Heart right ventricle (tissue), 16 donors: ENCODE results near the gene PTGS1. TPM values are rescaled to one million over a fixed set of nuclear protein-coding genes. Genes with fewer than 3 reads are reported as not detected.

Source experiments
- ATAC-seq, 8 donors: fragments of 200-7000 bp; cut with Tn5 transposase; one replicate each; pipeline ENCODE4 v1.9.1; 2020; ENCODE audit warnings: mild to moderate bottlenecking in 8 of 8, moderate library complexity in 8 of 8, moderate number of reproducible peaks in 1 of 8
- DNase-seq, 2 donors: peaks; one replicate each; pipeline ENCODE4 v3.0.0-alpha.2; 2020
- H3K27ac ChIP-seq, 10 donors: fragments of 200-600 bp; sonication (generic) in 2 of 10; one replicate each; pipeline versions ENCODE4 v1.5.0 to v1.8.0; 2020 to 2022; ENCODE audit warnings: mild to moderate bottlenecking in 3 of 10
- H3K27me3 ChIP-seq, 7 donors: fragments of 200-600 bp; one replicate each; pipeline ENCODE4 v1.8.0; 2021 to 2022; ENCODE audit warnings: mild to moderate bottlenecking in 2 of 7
- H3K36me3 ChIP-seq, 9 donors: fragments of 200-600 bp; sonication (generic) in 1 of 9; one replicate each; pipeline versions ENCODE4 v1.5.0 to v1.8.0; 2020 to 2022; ENCODE audit warnings: mild to moderate bottlenecking in 2 of 9
- H3K4me1 ChIP-seq, 9 donors: fragments of 200-600 bp; sonication (generic) in 1 of 9; one replicate each; pipeline versions ENCODE4 v1.5.0 to v1.8.0; 2020 to 2022; ENCODE audit warnings: mild to moderate bottlenecking in 4 of 9
- H3K4me3 ChIP-seq, 10 donors: fragments of 200-600 bp; sonication (generic) in 2 of 10; one replicate each; pipeline versions ENCODE4 v1.5.0 to v1.8.0; 2020 to 2022; ENCODE audit warnings: mild to moderate bottlenecking in 7 of 10, moderate library complexity in 2 of 10
- H3K9me3 ChIP-seq, 11 donors: fragments of 200-600 bp in 10 of 11; sonication (generic) in 2 of 11; one replicate each; pipeline versions ENCODE4 v1.5.0 to v1.8.0; 2013 to 2022; ENCODE audit warnings: mild to moderate bottlenecking in 2 of 11, control low read depth in 1 of 11, moderate library complexity in 1 of 11
- WGBS, 2 donors: extraction: QIAGEN DNeasy Blood & Tissue Kit; methylation state at CpG; one replicate each; pipeline ENCODE4 v1.1.7; 2013; ENCODE audit warnings: inconsistent platforms in 1 of 2; 5-methylcytosine and 5-hydroxymethylcytosine counted together
- intact Hi-C, 10 donors: fragments of 100-400 bp; cut with DNase I; formaldehyde crosslinking; loops; one replicate each; pipeline versions ENCODE4 v1.11.1 to v1.14.2; 2022
- polyA plus RNA-seq, 2 donors: library from polyadenylated mRNA; stranded (reverse); fragments of 200-250 nt; gene quantifications; one replicate each; pipeline ENCODE4 v1.2.3, GENCODE V29; 2013
- total RNA-seq, 10 donors: library from RNA; stranded (reverse); fragmentation: NEBNext Ultra II Directional in 3 of 10; extraction: Animal tissue kit (Norgen Biotek cat#: 25700) in 3 of 10; gene quantifications; one replicate each; pipeline versions ENCODE4 v1.2.1 to v1.2.4, GENCODE V29; 2021 to 2023
- TF ChIP-seq, protein P1 (sequence below), 9 donors: fragments of 200-600 bp; sonication (generic) in 2 of 9; IDR thresholded peaks; one replicate each; pipeline versions ENCODE4 v1.5.0 to v1.8.0; 2021 to 2022; ENCODE audit warnings: antibody characterized with exemption in 9 of 9, mild to moderate bottlenecking in 5 of 9, moderate library complexity in 1 of 9
- donor health status: Arrhythmogenic right ventricular cardiomyopathy.
- donor health status: ischemic (EF 13 %, LVEDD 7.1; RV severe dilation, severe dysfunction).
- donor health status: healthy with polysubstance abuse.
- donor health status: DM: no; HTN: yes; CAD: no.
- donor health status: DM: no; HTN: no; CAD: no.
- donor health status: ischemic (EF 25% LVEDD 6.9; RV normal size, moderate dysfunction).
- donor health status: ischemic (EF 25% LVEDD 5.7; RV mildly dilated, moderate dysfunction).
- donor health status: healthy.
- donor health status: DM: yes; HTN: yes; CAD: no.
- donor health status: Ischemic cardiomyopathy.
- donor health status: ischemic (EF 35%, LVEDD 5.7; RV mildly dilated, moderate dysfunction).
- donor health status: nonischemic (EF 11% LVEDD 7.7; RV severe dilation, severe dysfunction).
- donor health status: DM: yes; HTN: yes; CAD: no.
- donor health status: PGD.
- donor health status: ischemic (EF 29% LVEDD 5.4; RV normal size, mild dysfunction).
- donor health status: nonischemic (EF 23%, LVEDD 6.1; RV moderate dilation, normal function).

PTGS1 gene
- total and polyA plus RNA-seq, 12 donors: 0.95 to 15.6 (median 3.2) TPM

DNA sequence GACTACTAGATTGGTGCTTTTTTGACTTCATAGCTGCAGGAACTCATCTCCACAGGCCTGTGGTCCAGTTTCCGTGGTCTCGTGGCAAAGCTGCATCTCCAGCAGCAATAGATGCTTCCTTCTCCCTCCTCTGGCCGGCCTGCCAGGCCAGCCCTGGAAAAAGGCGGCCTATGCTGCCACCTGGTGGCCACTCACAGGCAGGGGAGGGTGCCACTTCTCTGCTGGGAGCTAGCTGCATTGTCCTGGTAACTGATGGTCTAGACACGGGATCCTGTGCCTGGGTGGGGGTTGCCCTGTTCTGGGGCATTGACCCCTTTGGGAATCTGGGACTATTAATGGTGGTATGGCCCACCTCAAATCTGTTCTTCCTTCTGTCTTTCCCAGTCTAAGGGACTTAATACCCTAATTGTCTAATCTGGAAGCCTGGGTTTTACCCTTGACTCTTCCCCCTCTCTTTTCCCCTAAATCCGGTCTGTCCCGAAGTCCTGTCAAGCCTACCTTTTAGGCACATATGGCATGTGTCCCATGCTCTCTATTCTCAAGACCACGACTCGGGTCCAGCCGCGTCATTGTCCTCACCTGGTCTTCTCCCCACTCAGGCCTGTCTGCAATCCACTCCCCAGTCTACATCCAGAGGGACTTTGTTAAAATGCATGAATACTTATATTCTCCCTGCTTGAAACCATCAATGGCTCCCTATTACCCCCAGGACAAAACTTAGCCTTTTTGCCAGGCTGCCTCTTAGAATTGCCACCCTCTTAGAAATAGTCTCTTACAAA lies 20.1 kb upstream of the PTGS1 start:
- Histone ChIP-seq H3K9me3 (peaks cover 0 to 11% (median 0%) of the 10 kb centered on the region in 11 donors), H3K27ac (no peak overlapping the region), H3K4me1 (peaks cover 7 to 32% (median 21%) of the 10 kb centered on the region in 9 donors), H3K27me3 (peaks cover 0 to 14% (median 0%) of the 10 kb centered on the region in 7 donors), H3K4me3 (no peak overlapping the region), H3K36me3 (no peaks in the 10 kb centered on the region)
- intact Hi-C loops: loop anchor here in 9 of 10 donors (1.0 to 10.0 kb wide), 9 partner anchors 102 to 464 kb away; no protein-coding TSS in a partner anchor
- DNase-seq (peak; percentile 80 to 84), ATAC-seq (peak; percentile 69 to 87 (median 84))
- TF ChIP-seq, protein P1, sequence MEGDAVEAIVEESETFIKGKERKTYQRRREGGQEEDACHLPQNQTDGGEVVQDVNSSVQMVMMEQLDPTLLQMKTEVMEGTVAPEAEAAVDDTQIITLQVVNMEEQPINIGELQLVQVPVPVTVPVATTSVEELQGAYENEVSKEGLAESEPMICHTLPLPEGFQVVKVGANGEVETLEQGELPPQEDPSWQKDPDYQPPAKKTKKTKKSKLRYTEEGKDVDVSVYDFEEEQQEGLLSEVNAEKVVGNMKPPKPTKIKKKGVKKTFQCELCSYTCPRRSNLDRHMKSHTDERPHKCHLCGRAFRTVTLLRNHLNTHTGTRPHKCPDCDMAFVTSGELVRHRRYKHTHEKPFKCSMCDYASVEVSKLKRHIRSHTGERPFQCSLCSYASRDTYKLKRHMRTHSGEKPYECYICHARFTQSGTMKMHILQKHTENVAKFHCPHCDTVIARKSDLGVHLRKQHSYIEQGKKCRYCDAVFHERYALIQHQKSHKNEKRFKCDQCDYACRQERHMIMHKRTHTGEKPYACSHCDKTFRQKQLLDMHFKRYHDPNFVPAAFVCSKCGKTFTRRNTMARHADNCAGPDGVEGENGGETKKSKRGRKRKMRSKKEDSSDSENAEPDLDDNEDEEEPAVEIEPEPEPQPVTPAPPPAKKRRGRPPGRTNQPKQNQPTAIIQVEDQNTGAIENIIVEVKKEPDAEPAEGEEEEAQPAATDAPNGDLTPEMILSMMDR (IDR thresholded peaks at IDR 0.05): peak; percentile 96 to 99 (median 97)
- 40 to 42% methylated on average over 11 of the region's 11 CpGs for WGBS, 2 donors

DNA sequence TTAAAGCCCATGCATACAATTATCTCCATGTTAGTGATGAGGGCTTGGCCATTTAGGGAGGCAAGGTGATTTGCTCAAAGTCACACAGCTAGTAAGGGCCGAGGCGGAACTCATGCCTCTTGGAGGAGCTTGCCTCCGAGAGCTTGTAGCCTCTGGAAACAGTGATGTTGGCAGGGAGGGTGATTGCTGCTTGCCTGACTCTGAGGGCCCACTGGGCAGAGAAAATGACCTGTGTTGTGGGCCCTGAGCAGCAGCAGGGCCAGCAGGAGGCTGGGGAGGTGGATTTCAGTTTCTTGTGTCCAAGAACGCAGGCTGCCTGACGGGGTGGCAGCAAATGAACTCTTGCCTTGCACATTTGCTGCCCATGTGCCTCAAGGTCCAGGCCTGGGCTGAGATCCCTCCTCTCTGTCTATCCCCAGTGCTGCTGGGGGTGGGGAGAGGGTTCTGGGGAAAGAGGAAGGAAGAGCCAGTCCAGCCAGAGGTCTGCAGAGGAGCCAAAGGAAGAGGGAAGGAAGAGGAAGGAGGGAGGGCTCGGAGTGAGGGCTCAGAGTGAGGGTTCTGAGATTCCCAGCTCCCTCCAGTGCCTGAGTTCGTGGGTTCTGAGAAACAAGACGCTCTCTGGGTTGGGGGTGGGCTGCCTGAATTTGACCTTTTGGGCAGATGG lies 16.2 kb upstream of the PTGS1 start:
- Histone ChIP-seq H3K27ac (peak overlapping the region in 2 of 10 donors; percentile 12 to 72), H3K27me3 (peaks cover 0 to 4% (median 0%) of the 10 kb centered on the region in 7 donors), H3K4me1 (peaks cover 0 to 8% (median 0%) of the 10 kb centered on the region in 9 donors), H3K4me3 (no peak overlapping the region), H3K36me3 (no peaks in the 10 kb centered on the region), H3K9me3 (peaks cover 0 to 11% (median 0%) of the 10 kb centered on the region in 11 donors)
- ATAC-seq (peak in 7 of 8 donors; percentile 29 to 60 (median 37)), DNase-seq (peak in 1 of 2 donors; percentile 25)
- 79 to 81% methylated on average over 8 of the region's 8 CpGs for WGBS, 2 donors
- intact Hi-C loops: loop anchor here in 2 of 10 donors (5.0 to 10.0 kb wide), 3 partner anchors 98 to 460 kb away; no protein-coding TSS in a partner anchor
- TF ChIP-seq, protein P1 (IDR thresholded peaks at IDR 0.05): no peak

DNA sequence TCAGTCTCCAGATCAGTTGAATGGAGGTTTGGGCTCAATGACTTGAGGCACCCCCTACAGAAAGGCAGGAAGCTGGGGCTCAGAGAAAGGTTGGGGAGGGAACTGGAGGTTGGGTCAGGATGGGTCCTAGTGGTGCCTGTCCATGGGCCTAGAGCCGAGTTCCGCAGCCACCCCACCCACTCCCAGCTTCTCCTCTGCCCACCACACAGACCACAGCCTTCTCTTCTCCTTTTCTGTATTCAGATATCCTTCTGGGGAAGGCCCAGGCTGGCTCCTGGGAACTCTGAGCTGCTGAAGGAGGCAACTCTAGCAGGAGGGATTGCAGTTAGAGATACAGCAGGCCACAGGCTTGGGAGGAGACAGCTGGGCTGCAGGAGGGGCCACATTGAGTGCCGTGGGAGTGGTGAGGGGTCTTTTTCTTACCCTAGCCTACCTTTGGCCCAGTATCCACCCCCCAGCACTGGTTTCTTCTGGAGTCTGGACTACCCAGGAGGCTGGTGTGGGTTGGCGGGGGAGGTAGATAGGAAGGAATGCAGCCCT lies 15.4 kb upstream of the PTGS1 start:
- no peaks in the 10 kb centered on the region for H3K27me3 ChIP-seq
- DNase-seq (no peak), ATAC-seq (peak in 2 of 8 donors; percentile 5 to 29)
- H3K9me3 ChIP-seq: peaks cover 0 to 11% (median 0%) of the 10 kb centered on the region in 11 donors
- intact Hi-C loops: loop anchor here in 1 of 10 donors (10.0 kb wide), 1 partner anchor 459 kb away; no protein-coding TSS in a partner anchor
- H3K4me1 ChIP-seq: peaks cover 0 to 8% (median 0%) of the 10 kb centered on the region in 9 donors
- peak overlapping the region in 2 of 10 donors; percentile 12 to 72 for H3K27ac ChIP-seq
- 88 to 93% methylated on average over 4 of the region's 4 CpGs for WGBS, 2 donors
- H3K36me3 ChIP-seq: no peaks in the 10 kb centered on the region
- no peak overlapping the region for H3K4me3 ChIP-seq
- TF ChIP-seq, protein P1 (IDR thresholded peaks at IDR 0.05): no peak

DNA sequence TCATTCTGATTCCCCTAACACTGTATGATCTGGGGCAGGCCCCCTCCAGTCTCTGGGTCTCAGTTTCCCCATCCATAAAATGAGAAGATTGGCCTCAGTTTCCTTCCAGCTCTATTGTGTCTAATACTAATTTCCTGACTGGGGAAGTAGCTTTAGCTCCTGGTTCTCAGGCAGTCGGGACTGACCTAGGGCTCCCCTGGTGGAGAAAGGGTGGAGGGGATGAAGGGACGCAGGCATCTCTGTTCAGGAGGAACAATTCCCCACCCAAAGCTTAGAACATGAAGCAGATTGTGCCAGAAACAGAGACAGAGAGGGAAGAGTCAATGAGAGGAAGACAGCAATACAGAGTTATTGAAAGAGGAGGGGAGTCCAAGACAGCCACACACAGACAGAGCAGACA lies 14.2 kb upstream of the PTGS1 start:
- Histone ChIP-seq H3K4me3 (no peak overlapping the region), H3K27ac (no peak overlapping the region), H3K9me3 (peaks cover 0 to 11% (median 0%) of the 10 kb centered on the region in 11 donors), H3K27me3 (no peaks in the 10 kb centered on the region), H3K36me3 (no peaks in the 10 kb centered on the region), H3K4me1 (peaks cover 0 to 8% (median 0%) of the 10 kb centered on the region in 9 donors)
- intact Hi-C loops: loop anchor here in 1 of 10 donors (10.0 kb wide), 1 partner anchor 458 kb away; no protein-coding TSS in a partner anchor
- TF ChIP-seq, protein P1 (IDR thresholded peaks at IDR 0.05): peak in 3 of 9 donors; percentile 5 to 27 (median 19)
- no peak for ATAC-seq
- DNase-seq: no peak
- WGBS, 2 donors: 16 to 33% methylated on average over 2 of the region's 2 CpGs
